H9 (cell line): ENCODE data around the gene PARVB. TPM values are rescaled to one million over a fixed set of nuclear protein-coding genes. Genes with fewer than 3 reads are reported as not detected.

ENCODE experiments used
- DNase-seq: peaks from one replicate; pipeline ENCODE4 v3.0.0-alpha.2; 2017
- H2AFZ ChIP-seq: one replicate; pipeline ENCODE4 v1.6.1; 2013; ENCODE audit warnings: mild to moderate bottlenecking, low read length, control low read depth, moderate library complexity
- H2AK5ac ChIP-seq: 2 replicates; pipeline ENCODE4 v1.6.1; 2013; ENCODE audit warnings: low read length, control low read depth, mixed read lengths; ENCODE audit not compliant: insufficient read length
- H2BK120ac ChIP-seq: one replicate; pipeline ENCODE4 v1.6.1; 2013; ENCODE audit warnings: low read depth, mild to moderate bottlenecking, low read length, control low read depth, inconsistent platforms; ENCODE audit not compliant: poor library complexity, severe bottlenecking
- H2BK12ac ChIP-seq: 2 replicates; pipeline ENCODE4 v1.6.1; 2013; ENCODE audit warnings: low read length, control low read depth, mixed read lengths, low read depth; ENCODE audit not compliant: insufficient read length
- H2BK15ac ChIP-seq: 2 replicates; pipeline ENCODE4 v1.6.1; 2013; ENCODE audit warnings: low read depth, low read length, control low read depth
- H2BK20ac ChIP-seq: one replicate; pipeline ENCODE4 v1.6.1; 2013; ENCODE audit warnings: low read depth, mild to moderate bottlenecking, low read length, control low read depth, inconsistent platforms; ENCODE audit not compliant: poor library complexity, severe bottlenecking
- H2BK5ac ChIP-seq: 2 replicates; pipeline ENCODE4 v1.6.1; 2013; ENCODE audit warnings: low read length, control low read depth, mixed read lengths; ENCODE audit not compliant: insufficient read length
- H3K14ac ChIP-seq: 2 replicates; pipeline ENCODE4 v1.6.1; 2013; ENCODE audit warnings: low read length, control low read depth; ENCODE audit not compliant: insufficient read depth
- H3K18ac ChIP-seq: 2 replicates; pipeline ENCODE4 v1.6.1; 2013; ENCODE audit warnings: low read depth, mild to moderate bottlenecking, mixed read lengths, low read length, control low read depth; ENCODE audit not compliant: insufficient read length
- H3K23ac ChIP-seq: 2 replicates; pipeline ENCODE4 v1.6.1; 2013; ENCODE audit warnings: low read length, control low read depth, mixed read lengths, low read depth; ENCODE audit not compliant: insufficient read length
- H3K23me2 ChIP-seq: 2 replicates; pipeline ENCODE4 v1.6.1; 2013; ENCODE audit warnings: low read depth, mild to moderate bottlenecking, mixed read lengths, low read length, control low read depth; ENCODE audit not compliant: insufficient read length, poor library complexity, severe bottlenecking
- H3K27ac ChIP-seq: 2 replicates; pipeline ENCODE4 v1.5.1; 2013; ENCODE audit warnings: low read length, control low read depth, mixed read lengths, low read depth; ENCODE audit not compliant: insufficient read length
- H3K27me3 ChIP-seq: 2 replicates; pipeline ENCODE4 v1.6.1; 2013; ENCODE audit warnings: low read length, control low read depth, inconsistent platforms; ENCODE audit not compliant: insufficient read depth
- H3K4ac ChIP-seq: 2 replicates; pipeline ENCODE4 v1.6.1; 2013; ENCODE audit warnings: low read depth, mild to moderate bottlenecking, control low read depth, inconsistent platforms, low read length, moderate library complexity
- H3K4me1 ChIP-seq: 2 replicates; pipeline ENCODE4 v1.6.1; 2013; ENCODE audit warnings: low read length, control low read depth, inconsistent platforms; ENCODE audit not compliant: insufficient read depth
- H3K4me2 ChIP-seq: 2 replicates; pipeline ENCODE4 v1.6.1; 2013; ENCODE audit warnings: low read length, control low read depth, mixed read lengths; ENCODE audit not compliant: insufficient read length, insufficient read depth
- H3K56ac ChIP-seq: 2 replicates; pipeline ENCODE4 v1.6.1; 2013; ENCODE audit warnings: low read depth, mild to moderate bottlenecking, mixed read lengths, low read length, control low read depth; ENCODE audit not compliant: insufficient read length
- H3K79me1 ChIP-seq: 2 replicates; pipeline ENCODE4 v1.6.1; 2013; ENCODE audit warnings: low read depth, mild to moderate bottlenecking, moderate library complexity, low read length, control low read depth, inconsistent platforms; ENCODE audit not compliant: insufficient read depth, poor library complexity, severe bottlenecking
- H3K79me2 ChIP-seq: 2 replicates; pipeline ENCODE4 v1.6.1; 2013; ENCODE audit warnings: low read length, control low read depth, inconsistent platforms; ENCODE audit not compliant: insufficient read depth
- H3K9ac ChIP-seq: 2 replicates; pipeline ENCODE4 v1.6.1; 2013; ENCODE audit warnings: low read length, control low read depth, mixed read lengths; ENCODE audit not compliant: insufficient read length; ENCODE audit errors: extremely low read depth
- H3K9me3 ChIP-seq: one replicate; pipeline ENCODE4 v1.6.1; 2013; ENCODE audit warnings: low read depth, low read length, inconsistent platforms; ENCODE audit not compliant: control insufficient read depth
- H3T11ph ChIP-seq: one replicate; pipeline ENCODE4 v1.6.1; 2013; ENCODE audit warnings: mild to moderate bottlenecking, low read length, control low read depth, inconsistent platforms
- H4K20me1 ChIP-seq: one replicate; pipeline ENCODE4 v1.6.1; 2013; ENCODE audit not compliant: control insufficient read depth, insufficient read length, insufficient read depth
- H4K5ac ChIP-seq: 2 replicates; pipeline ENCODE4 v1.6.1; 2013; ENCODE audit warnings: low read depth, mild to moderate bottlenecking, mixed read lengths, low read length, control low read depth; ENCODE audit not compliant: insufficient read length
- H4K8ac ChIP-seq: replicated peaks from 2 replicates; pipeline ENCODE4 v1.6.1; 2013; ENCODE audit warnings: low read length, control low read depth, mixed read lengths, low read depth; ENCODE audit not compliant: insufficient read length
- H4K91ac ChIP-seq: 2 replicates; pipeline ENCODE4 v1.6.1; 2013; ENCODE audit warnings: low read depth, mild to moderate bottlenecking, moderate library complexity, mixed read lengths, low read length, control low read depth; ENCODE audit not compliant: insufficient read length
- H3K27ac Mint-ChIP-seq, 3 experiments: 2 replicates in 2 of 3; 3 replicates in 1 of 3; pipeline ENCODE4 v1.8.0; 2020 to 2021; ENCODE audit warnings: mixed read lengths in 3 of 3, mild to moderate bottlenecking in 1 of 3, moderate library complexity in 1 of 3
- H3K27me3 Mint-ChIP-seq: 2 replicates; pipeline ENCODE4 v1.8.0; 2021; ENCODE audit warnings: low read depth, mild to moderate bottlenecking, moderate library complexity, mixed read lengths
- H3K36me3 Mint-ChIP-seq, 3 experiments: 2 replicates in 2 of 3; 3 replicates in 1 of 3; pipeline ENCODE4 v1.8.0; 2020 to 2021; ENCODE audit warnings: low read depth in 3 of 3, mixed read lengths in 3 of 3; ENCODE audit not compliant: insufficient read depth in 1 of 3
- H3K4me1 Mint-ChIP-seq, 2 experiments: 2 replicates each; pipeline ENCODE4 v1.8.0; 2020; ENCODE audit warnings: mixed read lengths in 2 of 2
- H3K4me3 Mint-ChIP-seq, 2 experiments: 2 replicates in 1 of 2; 3 replicates in 1 of 2; pipeline ENCODE4 v1.8.0; 2020 to 2021; ENCODE audit warnings: mild to moderate bottlenecking in 2 of 2, mixed read lengths in 2 of 2, moderate library complexity in 1 of 2
- H3K9me3 Mint-ChIP-seq, 2 experiments: 2 replicates in 1 of 2; 3 replicates in 1 of 2; pipeline ENCODE4 v1.8.0; 2020; ENCODE audit warnings: mild to moderate bottlenecking in 2 of 2, mixed read lengths in 2 of 2, moderate library complexity in 1 of 2
- CTCF ChIP-seq: fragments of 200-600 bp; sonication (generic); conservative IDR thresholded peaks from 3 replicates; pipeline ENCODE4 v1.8.0; 2021; ENCODE audit warnings: antibody characterized with exemption, mild to moderate bottlenecking
- WGBS: extraction: QIAGEN DNeasy Blood & Tissue Kit; methylation state at CpG from one replicate; pipeline ENCODE4 v1.1.7; 2013; ENCODE audit warnings: missing lambda C conversion rate, low lambda C conversion rate, mixed read lengths; ENCODE audit not compliant: insufficient read length; ENCODE audit errors: extremely low coverage; 5-methylcytosine and 5-hydroxymethylcytosine counted together
- total RNA-seq: library from RNA; stranded (reverse); gene quantifications from 2 replicates; pipeline ENCODE4 v1.2.1, GENCODE V29; 2021

PARVB gene
- total RNA-seq, 1 experiment from 2014 or later, result 15.6 TPM

GRCh38 chr22:44206696-44207095, 182.6 kb downstream of the PARVB start:
- no peak overlapping the region for H3K14ac ChIP-seq
- H4K8ac ChIP-seq, result no peak overlapping the region
- no peaks in the 10 kb centered on the region for H3K79me2 ChIP-seq
- no peak overlapping the region for H2BK15ac ChIP-seq
- H2AFZ ChIP-seq, result no peak overlapping the region
- no peaks in the 10 kb centered on the region for H4K20me1 ChIP-seq
- Mint-ChIP-seq H3K27me3 (peaks cover 15% of the 10 kb centered on the region), H3K9me3 (peaks cover 0 to 11% of the 10 kb centered on the region in 2 experiments; a peak in 3 of 5 replicates), H3K27ac (no peak overlapping the region), H3K4me3 (no peak overlapping the region), H3K36me3 (peaks cover 0 to 3% (median 0%) of the 10 kb centered on the region in 3 experiments; a peak in 2 of 7 replicates), H3K4me1 (peaks cover 0 to 4% of the 10 kb centered on the region in 2 experiments; a peak in 2 of 4 replicates)
- no peak for TF ChIP-seq CTCF
- H3K4me1 ChIP-seq, result no peaks in the 10 kb centered on the region
- H2AK5ac ChIP-seq, result no peak overlapping the region
- H3K23ac ChIP-seq, result no peak overlapping the region
- H3K56ac ChIP-seq, result no peak overlapping the region
- no peak overlapping the region for H3K18ac ChIP-seq
- no peak overlapping the region for H3K4ac ChIP-seq
- no peak for DNase-seq
- H4K91ac ChIP-seq, result no peak overlapping the region
- H3K27me3 ChIP-seq, result no peaks in the 10 kb centered on the region
- H4K5ac ChIP-seq, result no peak overlapping the region
- no peaks in the 10 kb centered on the region for H3K9me3 ChIP-seq
- H3K4me2 ChIP-seq, result no peak overlapping the region
- WGBS, result no CpG with 5 or more reads among the region's 8 CpGs
- H2BK120ac ChIP-seq, result no peak overlapping the region
- H3K9ac ChIP-seq, result no peak overlapping the region
- no peak overlapping the region for H2BK5ac ChIP-seq
- H3K23me2 ChIP-seq, result no peaks in the 10 kb centered on the region
- no peak overlapping the region for H2BK20ac ChIP-seq
- H2BK12ac ChIP-seq, result no peak overlapping the region
- H3T11ph ChIP-seq, result no peak overlapping the region
- H3K27ac ChIP-seq, result no peak overlapping the region
- no peaks in the 10 kb centered on the region for H3K79me1 ChIP-seq
